ENCODE results near the gene TYSND1.

- TF ChIP-seq CTCF (IDR thresholded peaks at IDR 0.05) (no peak), POLR2A (IDR thresholded peaks at IDR 0.05) (no peak)
Observed at GRCh38 chr10:70119197-70119596, 27.3 kb downstream of the TYSND1 start.

Data from esophagus squamous epithelium (tissue), 4 donors.